ENCODE measurements around the gene THNSL1.
A peak's percentile ranks its signal among the peaks of the same experiment; 100 is the strongest.
"Not testable (repeated sequence)": the region's sequence is repeated elsewhere in the genome, so short reads cannot be mapped to it uniquely, and the experiment has no call there.

THNSL1 gene

DNA sequence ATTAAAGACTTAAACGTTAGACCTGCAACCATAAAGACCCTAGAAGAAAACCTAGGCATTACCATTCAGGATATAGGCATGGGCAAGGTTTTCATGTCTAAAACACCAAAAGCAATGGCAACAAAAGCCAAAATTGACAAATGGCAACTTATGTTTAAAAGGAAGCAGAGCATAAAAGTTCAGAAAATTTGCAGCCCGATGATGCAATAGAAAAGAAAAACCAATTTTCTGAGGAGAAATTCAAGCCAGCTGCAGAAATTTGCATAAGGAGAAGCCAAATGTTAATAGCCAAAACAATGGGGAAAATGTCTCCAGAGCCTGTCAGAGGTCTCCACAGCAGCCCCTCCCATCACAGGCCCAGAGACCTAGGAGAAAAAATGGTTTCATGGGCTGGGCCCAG is 4.8 kb upstream of the THNSL1 start:
- not testable (repeated sequence) for DNase-seq

DNA sequence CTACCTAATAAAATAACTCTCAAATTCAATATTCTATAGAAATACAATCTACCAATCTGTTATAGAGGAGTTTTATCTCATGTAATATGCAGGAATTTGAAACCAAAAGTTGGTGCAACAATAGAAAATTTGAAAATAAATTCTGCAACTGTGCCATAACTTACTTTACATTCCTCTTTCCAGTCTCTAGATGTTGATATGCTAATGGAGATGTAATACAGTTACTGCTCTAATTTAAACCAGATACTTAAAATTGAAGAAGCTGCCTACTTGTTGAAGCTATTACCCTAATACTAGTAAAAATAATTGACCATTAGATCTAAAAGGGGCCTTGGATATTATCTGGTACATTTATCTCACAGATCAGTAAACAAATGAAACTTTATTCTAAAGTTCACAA is 1.8 kb upstream of the THNSL1 start:
- no peak for DNase-seq

GRCh38 chr10:25015828-25016375 is 510 bp upstream of the THNSL1 start, which contains the start of gene ENKUR:
Gene ENKUR (minus strand): TSS chr10:25016158. CDS start chr10:25015936, 222 bp downstream.
- DNase-seq, result peak; percentile 90

GRCh38 chr10:25017154-25017590 is 760 bp downstream of the THNSL1 start:
- DNase-seq, result peak; percentile 62

- DNase-seq, result no peak
Measured at GRCh38 chr10:25017661-25018060, 1.2 kb downstream of the THNSL1 start.

DNA sequence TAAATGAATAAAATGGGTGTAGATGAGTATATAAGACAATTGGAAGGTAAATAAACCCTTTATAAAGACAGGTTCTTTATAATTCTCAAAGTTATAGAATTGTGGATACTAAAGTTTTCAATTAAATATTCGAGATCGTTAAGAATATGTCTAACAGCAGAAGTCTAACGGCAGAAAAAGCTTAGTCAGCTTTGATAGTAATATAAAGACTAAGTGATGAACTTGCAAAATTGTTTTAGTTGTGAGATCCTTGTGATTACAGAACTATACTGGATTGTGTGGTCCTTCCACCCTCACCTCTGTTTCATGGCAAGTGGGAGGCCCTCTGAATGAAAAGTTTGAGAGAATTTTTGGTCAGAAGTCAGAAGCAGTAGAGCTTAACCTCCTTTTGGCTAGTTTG is 2.3 kb downstream of the THNSL1 start:
- no peak for DNase-seq

DNA sequence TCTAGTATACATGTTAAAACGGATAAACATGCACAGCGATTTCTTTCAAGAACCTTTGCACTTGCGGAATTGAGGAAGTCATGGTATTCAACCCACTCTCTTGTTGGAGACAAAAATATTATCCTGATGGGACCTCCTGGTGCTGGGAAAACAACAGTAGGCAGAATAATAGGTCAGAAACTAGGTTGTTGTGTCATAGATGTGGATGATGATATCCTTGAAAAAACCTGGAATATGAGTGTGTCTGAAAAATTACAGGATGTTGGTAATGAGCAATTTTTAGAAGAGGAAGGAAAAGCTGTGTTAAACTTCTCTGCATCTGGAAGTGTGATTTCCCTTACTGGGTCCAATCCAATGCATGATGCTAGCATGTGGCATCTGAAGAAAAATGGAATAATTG is 6.9 kb downstream of the THNSL1 start:
- no peak for DNase-seq

GRCh38 chr10:25024528-25024927 is 8.1 kb downstream of the THNSL1 start:
- no peak for DNase-seq

GRCh38 chr10:25026463-25026862 is 10.1 kb downstream of the THNSL1 start:
- no peak for DNase-seq

DNA sequence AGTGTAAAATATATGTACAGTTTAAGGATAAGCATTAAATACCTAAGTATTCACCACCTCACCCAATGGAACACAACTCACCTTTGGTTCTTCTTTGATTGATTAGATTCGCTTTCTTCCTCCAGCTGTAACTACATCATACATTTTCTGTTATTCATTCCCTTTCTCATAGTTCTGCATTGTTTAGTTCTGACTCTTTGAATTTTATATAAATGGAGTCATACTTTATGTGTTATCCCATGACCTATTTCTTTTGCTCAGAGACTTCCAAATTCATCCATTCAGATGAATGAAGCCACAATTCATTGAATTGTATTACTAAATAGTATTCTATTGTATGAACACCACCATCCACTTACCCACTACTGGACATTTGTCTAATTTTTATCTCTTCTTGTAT is 12.3 kb downstream of the THNSL1 start:
- no peak for DNase-seq

DNA sequence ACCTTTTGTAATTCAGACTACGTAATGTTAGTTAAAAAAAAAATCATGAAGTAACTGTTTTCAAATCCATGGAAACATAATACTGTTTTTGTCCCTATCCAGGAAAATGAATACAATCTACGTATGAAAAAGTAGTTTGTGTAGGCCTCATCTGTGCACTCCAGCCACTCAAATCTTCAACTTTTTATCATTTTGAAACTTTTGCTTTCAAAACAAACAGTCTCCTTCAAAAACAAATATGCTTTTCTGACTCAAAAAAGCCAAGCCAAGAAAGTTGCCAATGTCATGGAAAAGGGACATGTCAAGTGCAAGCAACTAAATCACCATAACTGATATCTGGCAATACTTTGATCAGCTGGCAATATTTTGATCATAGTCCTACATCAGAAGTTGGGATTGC is 13.1 kb downstream of the THNSL1 start:
- no peak for DNase-seq

DNA sequence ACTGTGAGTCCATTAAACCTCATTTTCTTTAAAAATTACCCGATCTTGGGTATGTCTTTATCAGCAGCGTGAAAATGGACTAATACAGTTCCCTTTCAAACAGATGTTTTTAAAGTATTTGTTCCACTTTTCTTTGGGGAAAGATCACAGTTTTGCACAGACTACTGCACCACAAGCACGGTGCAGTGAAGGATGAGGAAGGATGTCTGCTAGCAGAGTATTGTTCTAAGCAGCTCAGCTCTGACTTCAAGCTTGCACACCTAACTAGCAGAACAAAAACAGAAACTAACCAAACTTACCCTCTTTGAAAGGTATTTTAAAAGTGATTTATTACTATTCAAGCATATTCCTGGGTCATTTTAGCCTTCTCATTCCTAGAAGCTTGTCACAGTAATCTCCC is 20.0 kb downstream of the THNSL1 start:
- no peak for DNase-seq

DNA sequence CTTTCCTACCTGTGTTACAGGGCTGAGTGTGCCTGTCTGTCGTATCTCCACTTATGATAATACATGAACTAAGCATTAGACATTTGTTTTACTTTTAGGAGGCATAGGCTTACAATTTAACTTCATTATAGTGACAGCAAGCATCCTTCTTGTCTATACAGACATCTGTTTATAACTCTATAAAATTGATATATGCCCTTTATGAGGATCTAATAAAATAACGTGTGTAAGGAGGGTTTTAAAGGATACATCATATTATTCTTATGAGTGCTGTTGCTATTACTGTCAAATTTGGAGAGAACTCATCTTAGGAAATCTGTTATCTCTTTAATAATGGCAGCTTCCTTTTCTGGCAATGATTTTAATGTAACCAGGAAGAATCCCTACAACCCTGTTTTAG is 21.9 kb downstream of the THNSL1 start:
- DNase-seq, result no peak

- no peak for DNase-seq
Measured at GRCh38 chr10:25039531-25039930, 23.1 kb downstream of the THNSL1 start.

DNA sequence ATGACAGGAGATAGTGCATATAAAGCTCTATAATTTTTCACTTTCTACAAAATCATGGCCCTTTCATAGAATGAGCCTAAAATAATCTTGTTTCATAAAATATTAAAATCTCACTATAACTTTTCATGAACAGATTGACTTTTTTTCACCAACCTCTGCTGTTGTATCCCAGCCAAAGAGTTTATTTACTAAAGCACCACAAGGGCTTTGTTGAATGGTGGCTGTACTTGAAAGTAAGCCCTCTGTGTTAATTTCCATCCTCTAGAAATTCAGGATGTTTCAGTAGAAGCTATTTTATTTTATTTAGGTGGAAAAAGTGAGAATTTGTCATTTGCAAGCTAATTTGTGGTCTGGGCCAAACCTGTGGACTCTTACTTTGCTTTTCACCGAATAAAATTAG is 30.2 kb downstream of the THNSL1 start:
- peak; percentile 17 for DNase-seq

- DNase-seq, result no peak
Measured at GRCh38 chr10:25047088-25047487, 30.7 kb downstream of the THNSL1 start.

DNA sequence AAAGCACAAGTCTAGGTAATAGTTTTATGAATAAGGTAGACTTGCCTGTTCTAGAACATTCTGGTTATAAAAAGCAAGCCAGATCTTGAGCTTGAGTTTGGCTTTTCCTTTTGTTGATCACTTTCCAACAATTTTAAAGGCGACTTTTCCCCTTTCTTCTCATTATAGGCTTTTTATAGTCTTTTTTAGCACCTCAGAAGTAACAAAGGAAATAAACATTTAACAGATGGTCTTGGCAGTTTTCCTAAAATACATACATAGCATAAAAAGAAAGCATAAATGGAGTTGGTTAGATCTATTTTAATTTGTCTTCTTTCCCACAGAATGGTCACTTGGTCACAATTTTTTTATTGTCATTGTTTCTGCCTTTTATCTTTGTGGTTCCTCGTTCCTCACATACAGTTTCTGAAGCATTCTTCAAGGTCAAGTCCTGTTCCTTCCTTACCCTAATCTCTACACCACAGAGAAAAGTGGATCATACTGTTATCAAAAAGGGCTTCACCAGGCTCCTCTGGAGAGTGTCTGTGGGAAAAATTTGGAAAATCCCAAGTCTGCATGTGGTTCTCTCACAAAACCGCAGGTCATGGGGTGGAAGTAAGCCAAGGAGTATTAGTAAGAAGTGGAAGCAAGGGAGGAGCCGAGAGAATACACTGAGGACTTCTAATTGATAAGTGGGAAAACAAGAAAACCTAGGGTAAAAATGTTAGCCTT is 31.3 kb downstream of the THNSL1 start:
- DNase-seq, result no peak

DNA sequence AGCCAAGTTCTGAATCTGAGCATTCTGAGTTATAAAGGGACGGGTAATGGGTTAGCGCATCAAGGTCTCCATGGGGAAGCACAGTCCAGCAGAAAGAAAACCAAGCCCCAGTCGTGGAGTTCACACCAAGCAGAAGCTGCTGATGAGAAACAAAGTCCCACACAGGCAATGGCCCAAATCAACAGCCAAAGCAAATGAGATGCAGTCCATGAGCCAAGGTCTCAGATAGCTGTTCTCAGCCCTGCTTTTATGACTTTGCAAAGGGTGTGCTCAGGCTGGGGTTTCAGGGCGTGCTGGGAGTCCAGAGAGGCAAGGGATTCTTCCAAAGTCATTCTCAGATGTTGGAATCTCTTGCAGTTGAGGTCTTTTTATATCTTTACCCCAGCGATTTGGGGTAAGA is 32.0 kb downstream of the THNSL1 start:
- no peak for DNase-seq

DNA sequence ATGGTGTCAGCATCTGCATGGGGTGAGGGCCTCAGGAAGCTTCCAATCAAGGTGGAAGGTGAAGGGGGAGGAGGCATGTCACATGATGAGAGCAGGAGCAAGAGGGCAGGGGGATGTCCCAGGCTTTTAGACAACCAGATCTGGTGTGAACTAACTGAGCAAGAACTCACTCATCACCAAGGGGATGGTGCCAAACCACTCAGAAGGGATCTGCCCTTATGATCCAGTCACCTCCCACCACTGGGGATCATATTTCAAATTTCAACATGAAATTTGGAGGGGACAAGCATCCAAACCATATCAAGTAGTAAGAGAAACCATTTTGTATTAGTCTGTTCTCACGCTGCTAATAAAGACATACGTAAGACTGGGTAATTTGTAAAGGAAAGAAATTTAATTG is 33.6 kb downstream of the THNSL1 start:
- no peak for DNase-seq

DNA sequence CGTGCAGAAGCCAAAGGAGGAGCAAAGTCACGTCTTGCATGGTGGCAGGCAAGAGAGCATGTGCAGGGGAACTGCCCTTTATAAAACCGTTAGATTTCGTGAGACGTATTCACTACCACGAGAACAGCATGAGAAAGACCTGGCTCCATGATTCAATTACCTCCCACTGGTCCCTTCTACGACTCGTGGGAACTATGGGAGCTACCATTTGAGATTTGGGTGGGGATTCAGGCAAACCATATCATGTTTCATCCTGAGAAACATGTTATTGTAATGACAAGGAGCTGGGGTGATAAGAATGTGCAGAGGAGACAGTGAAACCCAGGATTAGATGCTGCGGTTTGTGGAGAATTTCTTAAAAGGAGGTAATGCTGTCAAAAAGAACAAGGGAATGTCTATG is 34.0 kb downstream of the THNSL1 start:
- no peak for DNase-seq

GRCh38 chr10:25052012-25052411 is 35.6 kb downstream of the THNSL1 start:
- DNase-seq, result no peak

DNA sequence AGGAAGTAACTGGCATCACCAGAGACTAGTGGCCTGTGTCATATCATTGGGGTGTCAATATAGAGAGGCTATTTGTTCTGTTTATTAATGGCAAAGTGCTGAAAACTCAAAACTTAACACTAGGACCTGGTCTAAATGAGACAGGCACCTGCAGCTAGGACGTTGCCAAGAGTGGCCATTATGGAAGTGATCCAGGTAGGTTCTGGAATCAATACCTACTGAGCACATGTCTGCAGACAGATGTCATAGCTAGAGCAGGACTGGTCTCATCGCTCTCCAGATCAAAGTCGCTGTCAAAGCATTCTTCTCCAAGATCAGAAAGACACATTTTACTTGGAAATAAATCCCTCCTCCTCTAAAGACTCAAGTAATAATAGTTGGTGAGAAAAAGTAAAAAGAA is 40.3 kb downstream of the THNSL1 start:
- no peak for DNase-seq

DNA sequence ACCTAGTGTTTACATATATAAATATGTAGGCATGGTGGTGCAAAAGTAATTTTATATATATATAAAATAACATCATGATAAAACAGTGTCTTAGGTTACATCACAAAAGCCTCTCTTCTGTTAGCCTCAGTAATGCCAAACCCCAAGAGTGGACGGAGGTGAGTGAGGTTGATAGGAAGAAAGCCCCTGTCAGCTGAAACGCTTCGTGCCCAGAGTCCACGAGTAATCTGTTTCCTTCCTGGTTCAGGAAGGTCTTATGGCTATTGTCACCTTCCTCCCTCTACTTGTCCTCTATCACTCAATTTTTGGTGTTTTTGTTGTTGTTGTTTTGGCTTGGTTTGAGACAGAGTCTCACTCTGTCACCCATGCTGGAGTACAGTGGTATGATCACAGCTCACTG is 41.5 kb downstream of the THNSL1 start:
- no peak for DNase-seq

DNA sequence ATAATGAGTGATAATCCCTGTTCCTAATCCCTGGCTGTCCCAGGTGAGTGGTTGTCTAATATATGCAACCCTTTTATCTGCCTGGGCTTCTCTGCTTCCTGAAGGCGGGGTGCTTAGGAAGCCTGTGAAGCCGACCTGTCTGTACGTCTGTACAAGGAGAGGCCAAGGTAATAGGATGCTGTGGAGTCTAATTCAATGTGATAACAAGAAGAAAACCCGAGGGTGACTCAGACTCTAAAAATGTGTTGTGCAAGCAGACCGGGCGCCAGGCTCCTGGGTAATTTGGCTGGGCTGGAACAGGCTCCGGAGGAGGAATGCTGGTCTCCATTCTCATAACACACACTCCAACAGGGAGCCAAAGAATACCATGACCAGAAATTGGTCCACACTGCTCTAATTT is 43.6 kb downstream of the THNSL1 start:
- DNase-seq, result no peak

- DNase-seq, result no peak
Measured at GRCh38 chr10:25061125-25061524, 44.7 kb downstream of the THNSL1 start.
